Measurements from ENCODE around the gene TPD52L1. TPM values are rescaled to one million over a fixed set of nuclear protein-coding genes. Genes with fewer than 3 reads are reported as not detected.
A peak's percentile ranks its signal among the peaks of the same experiment; 100 is the strongest.
"Not testable (repeated sequence)": the region's sequence is repeated elsewhere in the genome, so short reads cannot be mapped to it uniquely, and the experiment has no call there.

TPD52L1 gene
- total RNA-seq, 2 donors from 2014 or later = 24.9 to 39.1 TPM

DNA sequence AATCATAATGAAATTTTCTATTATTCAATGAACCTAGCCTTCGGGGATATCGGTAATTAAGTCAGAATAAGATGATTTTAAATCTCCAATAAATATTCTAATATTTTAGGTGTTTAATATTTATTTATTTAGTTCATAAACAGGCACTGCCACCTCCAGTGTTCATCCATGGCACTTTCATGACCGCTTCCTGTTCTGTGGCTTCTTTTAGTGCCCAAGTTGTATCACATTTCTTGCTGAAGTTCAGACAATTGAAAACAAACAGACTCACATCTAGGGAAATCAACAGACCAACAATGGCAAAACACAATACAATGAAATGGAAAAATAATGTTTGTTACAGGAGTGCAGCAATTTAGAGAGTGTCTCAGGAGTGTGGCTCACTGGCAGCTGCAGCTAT, 122.2 kb downstream of the TPD52L1 start:
- H3K27ac ChIP-seq (ENCODE audit: low read depth, low read length) = no peak overlapping the region
- peaks cover 2% of the 10 kb centered on the region for H3K9me3 Mint-ChIP-seq
- DNase-seq = no peak
- peaks cover 57% of the 10 kb centered on the region for H3K36me3 Mint-ChIP-seq (ENCODE audit: low read depth)
- H3K9me3 ChIP-seq (ENCODE audit: control insufficient read depth, low read length) = no peaks in the 10 kb centered on the region
- WGBS, 2 experiments (ENCODE audit: insufficient coverage in 1 of 2, insufficient read length in 1 of 2) = 96% methylated on average over 1 of the region's 3 CpGs; no CpG with 5 or more reads in 1 of the 2 experiments
- H3K4me1 ChIP-seq (ENCODE audit: control insufficient read depth, insufficient read depth, low read length) = no peaks in the 10 kb centered on the region
- no peaks in the 10 kb centered on the region for H3K27me3 Mint-ChIP-seq (ENCODE audit: insufficient read depth)
- no peaks in the 10 kb centered on the region for H3K27me3 ChIP-seq (ENCODE audit: control insufficient read depth, insufficient read depth, low read length, poor library complexity, severe bottlenecking)
- H3K4me3 ChIP-seq (ENCODE audit: low read length) = no peak overlapping the region
- H3K4me3 Mint-ChIP-seq = no peak overlapping the region
- no peak for TF ChIP-seq CTCF (conservative IDR thresholded peaks at IDR 0.05)
- no peak overlapping the region for H3K9ac ChIP-seq (ENCODE audit: extremely low read depth, low read length, poor library complexity, severe bottlenecking)
- H3K36me3 ChIP-seq (ENCODE audit: control insufficient read depth, insufficient read depth, low read length) = peaks cover 23% of the 10 kb centered on the region
- H3K27ac Mint-ChIP-seq = no peak overlapping the region
- H3K4me1 Mint-ChIP-seq = peaks cover 3% of the 10 kb centered on the region

DNA sequence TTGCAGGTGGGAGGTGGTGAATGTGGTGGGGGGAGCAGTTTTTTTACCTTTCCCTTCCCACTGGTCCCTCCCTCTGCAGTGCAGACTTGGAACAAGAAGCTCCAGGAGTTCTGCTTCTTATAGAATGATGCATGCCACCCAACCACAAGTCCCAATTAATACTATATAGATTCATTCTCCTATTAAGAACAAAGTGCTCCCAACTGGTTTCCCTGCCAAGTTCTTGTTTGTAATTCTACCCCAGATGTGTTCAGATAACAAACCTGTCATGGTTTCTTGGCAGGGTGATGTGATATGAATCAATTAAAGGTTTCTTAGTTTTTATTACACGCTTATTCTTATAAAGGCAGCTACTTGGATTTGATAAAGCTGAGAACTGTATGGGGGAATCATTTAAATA, 124.3 kb downstream of the TPD52L1 start:
- Mint-ChIP-seq H3K36me3 (ENCODE audit: low read depth) (peaks cover 71% of the 10 kb centered on the region), H3K4me3 (no peak overlapping the region), H3K27me3 (ENCODE audit: insufficient read depth) (no peaks in the 10 kb centered on the region), H3K9me3 (peaks cover 21% of the 10 kb centered on the region), H3K4me1 (peaks cover 3% of the 10 kb centered on the region), H3K27ac (no peak overlapping the region)
- H3K36me3 ChIP-seq (ENCODE audit: control insufficient read depth, insufficient read depth, low read length) = peaks cover 18% of the 10 kb centered on the region
- no peaks in the 10 kb centered on the region for H3K4me1 ChIP-seq (ENCODE audit: control insufficient read depth, insufficient read depth, low read length)
- peaks cover 8% of the 10 kb centered on the region for H3K9me3 ChIP-seq (ENCODE audit: control insufficient read depth, low read length)
- no peak for TF ChIP-seq CTCF (conservative IDR thresholded peaks at IDR 0.05)
- no peak overlapping the region for H3K9ac ChIP-seq (ENCODE audit: extremely low read depth, low read length, poor library complexity, severe bottlenecking)
- no peak overlapping the region for H3K4me3 ChIP-seq (ENCODE audit: low read length)
- DNase-seq = no peak
- H3K27ac ChIP-seq (ENCODE audit: low read depth, low read length) = no peak overlapping the region
- no peaks in the 10 kb centered on the region for H3K27me3 ChIP-seq (ENCODE audit: control insufficient read depth, insufficient read depth, low read length, poor library complexity, severe bottlenecking)
- 100% methylated on average over 1 of the region's 1 CpG; no CpG with 5 or more reads in 1 of the 2 experiments for WGBS, 2 experiments (ENCODE audit: insufficient coverage in 1 of 2, insufficient read length in 1 of 2)

DNA sequence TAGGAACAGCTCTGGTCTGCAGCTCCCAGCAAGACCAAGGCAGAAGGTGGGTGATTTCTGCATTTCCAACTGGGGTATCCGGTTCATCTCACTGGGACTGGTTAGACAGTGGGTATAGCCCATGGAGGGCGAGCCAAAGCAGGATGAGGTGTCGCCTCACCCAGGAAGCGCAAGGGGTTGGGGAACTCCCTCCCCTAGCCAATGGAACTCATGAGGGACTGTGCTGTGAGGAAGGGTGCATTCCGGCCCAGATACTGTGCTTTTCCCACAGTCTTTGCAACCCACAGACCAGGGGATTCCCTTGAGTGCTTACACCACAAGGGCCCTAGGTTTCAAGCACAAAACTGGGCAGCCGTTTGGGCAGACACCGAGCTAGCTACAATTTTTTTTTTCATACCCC, 126.4 kb downstream of the TPD52L1 start:
- H3K4me1 ChIP-seq (ENCODE audit: control insufficient read depth, insufficient read depth, low read length) = no peaks in the 10 kb centered on the region
- peaks cover 14% of the 10 kb centered on the region for H3K36me3 ChIP-seq (ENCODE audit: control insufficient read depth, insufficient read depth, low read length)
- H3K9ac ChIP-seq (ENCODE audit: extremely low read depth, low read length, poor library complexity, severe bottlenecking) = no peak overlapping the region
- no peak overlapping the region for H3K4me3 Mint-ChIP-seq
- no peak for TF ChIP-seq CTCF (conservative IDR thresholded peaks at IDR 0.05)
- peak overlapping the region; percentile 27 for H3K27ac Mint-ChIP-seq
- 94% methylated on average over 3 to 7 of the region's 7 CpGs for WGBS, 2 experiments (ENCODE audit: insufficient coverage in 1 of 2, insufficient read length in 1 of 2)
- no peak overlapping the region for H3K27ac ChIP-seq (ENCODE audit: low read depth, low read length)
- no peak for DNase-seq
- H3K36me3 Mint-ChIP-seq (ENCODE audit: low read depth) = peaks cover 80% of the 10 kb centered on the region
- H3K27me3 ChIP-seq (ENCODE audit: control insufficient read depth, insufficient read depth, low read length, poor library complexity, severe bottlenecking) = no peaks in the 10 kb centered on the region
- no peaks in the 10 kb centered on the region for H3K27me3 Mint-ChIP-seq (ENCODE audit: insufficient read depth)
- H3K4me1 Mint-ChIP-seq = peaks cover 3% of the 10 kb centered on the region
- H3K9me3 ChIP-seq (ENCODE audit: control insufficient read depth, low read length) = peaks cover 8% of the 10 kb centered on the region
- no peak overlapping the region for H3K4me3 ChIP-seq (ENCODE audit: low read length)
- H3K9me3 Mint-ChIP-seq = peaks cover 41% of the 10 kb centered on the region

- 83 to 85% methylated on average over 10 to 11 of the region's 11 CpGs for WGBS, 2 experiments (ENCODE audit: insufficient coverage in 1 of 2, insufficient read length in 1 of 2)
- not testable (repeated sequence) for H3K9ac ChIP-seq (ENCODE audit: extremely low read depth, low read length, poor library complexity, severe bottlenecking); H3K4me3 ChIP-seq (ENCODE audit: low read length); H3K4me1 Mint-ChIP-seq; H3K27me3 Mint-ChIP-seq (ENCODE audit: insufficient read depth); H3K4me3 Mint-ChIP-seq; H3K27ac ChIP-seq (ENCODE audit: low read depth, low read length); H3K27me3 ChIP-seq (ENCODE audit: control insufficient read depth, insufficient read depth, low read length, poor library complexity, severe bottlenecking); H3K4me1 ChIP-seq (ENCODE audit: control insufficient read depth, insufficient read depth, low read length); H3K36me3 ChIP-seq (ENCODE audit: control insufficient read depth, insufficient read depth, low read length)
- peak; percentile 64 for DNase-seq
- H3K9me3 ChIP-seq (ENCODE audit: control insufficient read depth, low read length) = peaks cover 11% of the 10 kb centered on the region
- peaks cover 44% of the 10 kb centered on the region for H3K9me3 Mint-ChIP-seq
- H3K27ac Mint-ChIP-seq = peak overlapping the region; percentile 27
- H3K36me3 Mint-ChIP-seq (ENCODE audit: low read depth) = peaks cover 84% of the 10 kb centered on the region
Observed at GRCh38 chr6:125280370-125281035, 126.9 kb downstream of the TPD52L1 start.

DNA sequence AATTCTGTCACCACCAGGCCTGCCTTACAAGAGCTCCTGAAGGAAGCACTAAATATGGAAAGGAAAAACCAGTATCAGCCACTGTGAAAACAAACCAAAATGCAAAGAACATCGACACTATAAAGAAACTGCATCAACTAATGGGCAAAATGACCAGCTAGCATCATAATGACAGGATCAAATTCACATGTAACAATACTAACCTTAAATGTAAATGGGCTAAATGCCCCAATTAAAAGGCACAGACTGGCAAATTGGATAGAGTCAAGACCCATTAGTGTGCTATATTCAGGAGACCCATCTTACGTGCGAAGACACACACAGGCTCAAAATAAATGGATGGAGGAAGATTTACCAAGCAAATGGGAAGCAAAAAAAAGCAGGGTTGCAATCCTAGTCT, 128.9 kb downstream of the TPD52L1 start:
- H3K4me3 ChIP-seq (ENCODE audit: low read length); H3K27ac ChIP-seq (ENCODE audit: low read depth, low read length); H3K27me3 Mint-ChIP-seq (ENCODE audit: insufficient read depth); H3K27me3 ChIP-seq (ENCODE audit: control insufficient read depth, insufficient read depth, low read length, poor library complexity, severe bottlenecking); H3K4me1 Mint-ChIP-seq; DNase-seq; H3K4me1 ChIP-seq (ENCODE audit: control insufficient read depth, insufficient read depth, low read length); H3K9ac ChIP-seq (ENCODE audit: extremely low read depth, low read length, poor library complexity, severe bottlenecking); H3K27ac Mint-ChIP-seq; H3K4me3 Mint-ChIP-seq: not testable (repeated sequence)
- WGBS, 2 experiments (ENCODE audit: insufficient coverage in 1 of 2, insufficient read length in 1 of 2) = 97 to 100% methylated on average over 3 of the region's 3 CpGs
- peaks cover 50% of the 10 kb centered on the region for H3K9me3 Mint-ChIP-seq
- H3K36me3 ChIP-seq (ENCODE audit: control insufficient read depth, insufficient read depth, low read length) = peaks cover 25% of the 10 kb centered on the region
- peaks cover 21% of the 10 kb centered on the region for H3K9me3 ChIP-seq (ENCODE audit: control insufficient read depth, low read length)
- peaks cover 91% of the 10 kb centered on the region for H3K36me3 Mint-ChIP-seq (ENCODE audit: low read depth)
